Neural cell (in vitro differentiated cells): Measurements from ENCODE around the gene OSBPL9. TPM values are rescaled to one million over a fixed set of nuclear protein-coding genes. Genes with fewer than 3 reads are reported as not detected.

ENCODE experiments used
- H2AFZ ChIP-seq: fragments of 200-600, 300-800 bp; sonication (generic), shearing (Covaris generic); 2 replicates; pipeline ENCODE4 v1.6.0; 2014; ENCODE audit warnings: low read depth, mild to moderate bottlenecking, antibody characterized with exemption, low read length, moderate library complexity
- H3F3A ChIP-seq: fragments of 200-600 bp; shearing (Covaris generic); 2 replicates; pipeline ENCODE4 v1.6.1; 2016; ENCODE audit warnings: mild to moderate bottlenecking, moderate library complexity, mixed read lengths, antibody characterized with exemption, low read length; ENCODE audit not compliant: insufficient read depth, poor library complexity, severe bottlenecking
- H3K27ac ChIP-seq: fragments of 200-600, 300-800 bp; sonication (generic), shearing (Covaris generic); 2 replicates; pipeline ENCODE4 v1.5.1; 2014; ENCODE audit warnings: mild to moderate bottlenecking, low read length, moderate library complexity
- H3K27me3 ChIP-seq: fragments of 300-800, 200-600 bp; sonication (generic), shearing (Covaris generic); 2 replicates; pipeline ENCODE4 v1.6.0; 2014; ENCODE audit warnings: mild to moderate bottlenecking, low read depth, low read length, moderate library complexity; ENCODE audit not compliant: insufficient read depth
- H3K36me3 ChIP-seq: fragments of 300-800, 200-600 bp; sonication (generic), shearing (Covaris generic); 2 replicates; pipeline ENCODE4 v1.5.1; 2014; ENCODE audit warnings: mild to moderate bottlenecking, antibody characterized with exemption, low read length, moderate library complexity; ENCODE audit not compliant: insufficient read depth
- H3K4me2 ChIP-seq: fragments of 300-800, 200-600 bp; sonication (generic), shearing (Covaris generic); 2 replicates; pipeline ENCODE4 v1.6.0; 2014; ENCODE audit warnings: mild to moderate bottlenecking, low read length
- H3K4me3 ChIP-seq: fragments of 300-800, 200-600 bp; sonication (generic), shearing (Covaris generic); 2 replicates; pipeline ENCODE4 v1.5.1; 2014; ENCODE audit warnings: mild to moderate bottlenecking, low read length, moderate library complexity
- H3K79me2 ChIP-seq: fragments of 200-600 bp; shearing (Covaris generic); replicated peaks from 2 replicates; pipeline ENCODE4 v1.6.0; 2014; ENCODE audit warnings: mild to moderate bottlenecking, low read length, moderate library complexity; ENCODE audit not compliant: insufficient read depth
- H3K9ac ChIP-seq: fragments of 300-800, 200-600 bp; sonication (generic), shearing (Covaris generic); 2 replicates; pipeline ENCODE4 v1.6.1; 2016; ENCODE audit warnings: mild to moderate bottlenecking, low read length, mixed read lengths
- H3K9me2 ChIP-seq: fragments of 200-600 bp; shearing (Covaris generic); 2 replicates; pipeline ENCODE4 v1.6.1; 2016; ENCODE audit warnings: mild to moderate bottlenecking, low read length, mixed read lengths; ENCODE audit not compliant: insufficient read depth
- H3K9me3 ChIP-seq: fragments of 200-600, 300-800 bp; sonication (generic), shearing (Covaris generic); 2 replicates; pipeline ENCODE4 v1.6.1; 2016; ENCODE audit warnings: mild to moderate bottlenecking, mixed run types, low read length, moderate library complexity, mixed read lengths
- H4K20me1 ChIP-seq: fragments of 200-600 bp; shearing (Covaris generic); 2 replicates; pipeline ENCODE4 v1.6.1; 2016; ENCODE audit warnings: mild to moderate bottlenecking, mixed run types; ENCODE audit not compliant: insufficient read depth
- EP300 ChIP-seq: fragments of 450-650 bp; conservative IDR thresholded peaks from 2 replicates; pipeline ENCODE4 v1.6.1; 2014; ENCODE audit warnings: antibody characterized with exemption, mild to moderate bottlenecking, moderate library complexity; ENCODE audit not compliant: poor library complexity, severe bottlenecking
- EZH2 ChIP-seq: fragments of 200-600, 300-800 bp; shearing (Covaris generic), sonication (generic); IDR thresholded peaks from 2 replicates; pipeline ENCODE4 v1.6.1; 2014; ENCODE audit warnings: antibody characterized with exemption, low read length, borderline replicate concordance, mild to moderate bottlenecking; ENCODE audit not compliant: insufficient read depth, poor library complexity, severe bottlenecking
- MXI1 ChIP-seq: fragments of 450-650 bp; conservative IDR thresholded peaks from 2 replicates; pipeline ENCODE4 v1.6.1; 2014; ENCODE audit warnings: antibody characterized with exemption, mild to moderate bottlenecking; ENCODE audit not compliant: poor library complexity, severe bottlenecking
- POLR2AphosphoS5 ChIP-seq: IDR thresholded peaks from 2 replicates; pipeline ENCODE4 v1.6.1; 2012
- RAD21 ChIP-seq: fragments of 450-650 bp; conservative IDR thresholded peaks from 2 replicates; pipeline ENCODE4 v1.6.1; 2014; ENCODE audit warnings: antibody characterized with exemption, mild to moderate bottlenecking, moderate library complexity
- REST ChIP-seq: IDR thresholded peaks from 2 replicates; pipeline ENCODE4 v1.6.1; 2012; ENCODE audit warnings: borderline replicate concordance
- SMC3 ChIP-seq: fragments of 450-650 bp; conservative IDR thresholded peaks from 2 replicates; pipeline ENCODE4 v1.6.1; 2014; ENCODE audit warnings: antibody characterized with exemption, mild to moderate bottlenecking, moderate library complexity; ENCODE audit not compliant: poor library complexity
- TAF1 ChIP-seq: IDR thresholded peaks from 2 replicates; pipeline ENCODE4 v1.6.1; 2012; ENCODE audit warnings: low read depth
- polyA plus RNA-seq: library from polyadenylated mRNA; depleted of rRNA; stranded (reverse); fragments of >200 nt; gene quantifications from 2 replicates; pipeline ENCODE4 v1.2.3, GENCODE V29; 2014
- TF ChIP-seq, protein P1 (sequence below): fragments of 450-650 bp; IDR thresholded peaks from 2 replicates; pipeline ENCODE4 v1.5.1; 2014; ENCODE audit warnings: antibody characterized with exemption, mild to moderate bottlenecking, moderate library complexity; ENCODE audit not compliant: poor library complexity, severe bottlenecking

OSBPL9 gene
- polyA plus RNA-seq, 1 donor from 2014 or later = 117 TPM

DNA sequence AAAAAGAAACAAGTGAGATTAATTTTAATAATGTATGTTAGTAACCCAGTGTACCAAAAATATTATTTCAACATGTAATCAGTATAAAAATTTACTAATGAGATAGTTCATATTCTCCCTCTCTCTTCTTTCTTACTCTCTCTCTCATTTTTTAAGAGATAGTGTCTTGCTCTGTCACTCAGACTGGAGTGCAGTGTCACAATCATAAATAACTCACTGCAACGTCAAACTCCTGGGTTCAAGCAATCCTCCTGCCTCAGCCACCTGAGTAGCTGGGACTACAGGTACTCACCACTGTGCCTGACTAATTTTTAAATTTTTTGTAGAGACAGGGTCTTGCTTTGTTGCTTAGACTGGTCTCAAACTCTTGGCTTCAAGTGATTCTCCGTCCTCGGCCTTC lies 137.8 kb downstream of the OSBPL9 start:
- Histone ChIP-seq H3K27ac (no peak overlapping the region), H3K79me2 (peaks cover 4% of the 10 kb centered on the region), H4K20me1 (no peaks in the 10 kb centered on the region), H2AFZ (no peak overlapping the region), H3K9me2 (no peaks in the 10 kb centered on the region), H3K4me2 (no peak overlapping the region), H3K4me3 (no peak overlapping the region), H3F3A (no peaks in the 10 kb centered on the region), H3K9me3 (no peaks in the 10 kb centered on the region), H3K9ac (no peak overlapping the region), H3K27me3 (no peaks in the 10 kb centered on the region), H3K36me3 (peaks cover 8% of the 10 kb centered on the region)
- TF ChIP-seq, protein P1, sequence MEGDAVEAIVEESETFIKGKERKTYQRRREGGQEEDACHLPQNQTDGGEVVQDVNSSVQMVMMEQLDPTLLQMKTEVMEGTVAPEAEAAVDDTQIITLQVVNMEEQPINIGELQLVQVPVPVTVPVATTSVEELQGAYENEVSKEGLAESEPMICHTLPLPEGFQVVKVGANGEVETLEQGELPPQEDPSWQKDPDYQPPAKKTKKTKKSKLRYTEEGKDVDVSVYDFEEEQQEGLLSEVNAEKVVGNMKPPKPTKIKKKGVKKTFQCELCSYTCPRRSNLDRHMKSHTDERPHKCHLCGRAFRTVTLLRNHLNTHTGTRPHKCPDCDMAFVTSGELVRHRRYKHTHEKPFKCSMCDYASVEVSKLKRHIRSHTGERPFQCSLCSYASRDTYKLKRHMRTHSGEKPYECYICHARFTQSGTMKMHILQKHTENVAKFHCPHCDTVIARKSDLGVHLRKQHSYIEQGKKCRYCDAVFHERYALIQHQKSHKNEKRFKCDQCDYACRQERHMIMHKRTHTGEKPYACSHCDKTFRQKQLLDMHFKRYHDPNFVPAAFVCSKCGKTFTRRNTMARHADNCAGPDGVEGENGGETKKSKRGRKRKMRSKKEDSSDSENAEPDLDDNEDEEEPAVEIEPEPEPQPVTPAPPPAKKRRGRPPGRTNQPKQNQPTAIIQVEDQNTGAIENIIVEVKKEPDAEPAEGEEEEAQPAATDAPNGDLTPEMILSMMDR = no peak
- TF ChIP-seq EP300 (no peak), POLR2AphosphoS5 (no peak), RAD21 (no peak), TAF1 (no peak), MXI1 (no peak)

GRCh38 chr1:51755437-51755836 lies 138.5 kb downstream of the OSBPL9 start:
- Histone ChIP-seq H3F3A (no peaks in the 10 kb centered on the region), H2AFZ (no peak overlapping the region), H3K9me3 (no peaks in the 10 kb centered on the region), H3K9me2 (no peaks in the 10 kb centered on the region), H3K36me3 (peaks cover 8% of the 10 kb centered on the region), H3K4me2 (no peak overlapping the region), H3K4me3 (no peak overlapping the region), H3K79me2 (peaks cover 4% of the 10 kb centered on the region), H3K9ac (no peak overlapping the region), H3K27me3 (no peaks in the 10 kb centered on the region), H3K27ac (no peak overlapping the region), H4K20me1 (no peaks in the 10 kb centered on the region)
- no peak for TF ChIP-seq MXI1
- TF ChIP-seq, protein P1 = no peak
- TF ChIP-seq EP300 = no peak
- no peak for TF ChIP-seq SMC3
- no peak for TF ChIP-seq EZH2
- TF ChIP-seq TAF1 = no peak
- no peak for TF ChIP-seq POLR2AphosphoS5
- no peak for TF ChIP-seq RAD21
- TF ChIP-seq REST = no peak
